SJSA1 (cell line): Measurements from ENCODE around the gene PITHD1. TPM values are rescaled to one million over a fixed set of nuclear protein-coding genes. Genes with fewer than 3 reads are reported as not detected.
"Not testable (repeated sequence)": the region's sequence is repeated elsewhere in the genome, so short reads cannot be mapped to it uniquely, and the experiment has no call there.

ENCODE experiments used
- DNase-seq, 2 experiments: peaks; one replicate each; pipeline ENCODE4 v3.0.0-alpha.2; 2015 to 2020; ENCODE audit warnings: low spot score in 2 of 2, low read depth in 1 of 2
- H3K27ac ChIP-seq: fragments of 250-450 bp; sonication (Bioruptor Pico); 2 replicates; pipeline ENCODE4 v1.5.1; 2020; ENCODE audit warnings: mild to moderate bottlenecking, moderate library complexity
- H3K27me3 ChIP-seq: fragments of 250-450 bp; sonication (Bioruptor Pico); replicated peaks from 2 replicates; pipeline ENCODE4 v1.5.1; 2020; ENCODE audit warnings: mild to moderate bottlenecking, moderate library complexity
- H3K36me3 ChIP-seq: fragments of 250-450 bp; sonication (Bioruptor Pico); 2 replicates; pipeline ENCODE4 v1.5.1; 2020; ENCODE audit warnings: mild to moderate bottlenecking
- H3K4me1 ChIP-seq: fragments of 250-450 bp; sonication (Bioruptor Pico); replicated peaks from 2 replicates; pipeline ENCODE4 v1.6.1; 2021; ENCODE audit warnings: mild to moderate bottlenecking
- H3K4me3 ChIP-seq: fragments of 250-450 bp; sonication (Bioruptor Pico); 2 replicates; pipeline ENCODE4 v1.5.1; 2020; ENCODE audit warnings: mild to moderate bottlenecking
- H3K9me3 ChIP-seq: fragments of 250-450 bp; sonication (Bioruptor Pico); replicated peaks from 2 replicates; pipeline ENCODE4 v1.5.1; 2020; ENCODE audit warnings: mild to moderate bottlenecking
- total RNA-seq: library from RNA; depleted of rRNA; stranded (reverse); fragments of >200 nt; shearing (Covaris generic); gene quantifications from 2 replicates; pipeline ENCODE4 v1.2.3, GENCODE V29; 2014

Gene PITHD1
- total RNA-seq, 1 experiment from 2014 or later, result 105 TPM

- peaks cover 95% of the 10 kb centered on the region for H3K36me3 ChIP-seq
- H3K9me3 ChIP-seq, result no peaks in the 10 kb centered on the region
- H3K27me3 ChIP-seq, result no peaks in the 10 kb centered on the region
- no peak overlapping the region for H3K27ac ChIP-seq
- H3K4me3 ChIP-seq, result no peak overlapping the region
- no peak for DNase-seq
- no peaks in the 10 kb centered on the region for H3K4me1 ChIP-seq
These were observed 25.3 kb upstream of the PITHD1 start for GRCh38 chr1:23752909-23753308.

GRCh38 chr1:23756676-23757075, 21.5 kb upstream of the PITHD1 start:
- Histone ChIP-seq H3K4me1 (no peaks in the 10 kb centered on the region), H3K36me3 (peaks cover 98% of the 10 kb centered on the region), H3K4me3 (no peak overlapping the region), H3K9me3 (no peaks in the 10 kb centered on the region; the same call in 1 of the 2 replicates), H3K27me3 (no peaks in the 10 kb centered on the region), H3K27ac (no peak overlapping the region)
- DNase-seq, result peak in 1 of 2 experiments; percentile 46

DNA sequence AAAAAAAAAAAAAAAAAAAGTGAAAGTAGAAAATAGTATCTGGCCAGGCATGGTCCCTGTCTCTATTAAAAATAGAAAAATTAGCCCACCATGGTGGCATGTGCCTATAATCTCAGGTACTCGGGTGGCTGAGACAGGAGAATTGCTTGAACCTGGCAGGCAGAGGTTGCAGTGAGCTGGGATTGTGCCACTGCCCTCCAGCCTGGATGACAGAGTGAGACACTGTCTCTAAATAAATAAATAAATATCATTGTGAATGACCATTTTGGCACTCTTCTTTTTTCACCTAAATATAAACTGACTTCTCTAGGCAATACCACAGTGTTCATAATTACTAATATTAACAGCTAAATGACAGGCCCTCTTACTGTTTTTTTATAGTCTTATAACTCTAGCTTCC, 20.4 kb upstream of the PITHD1 start:
- Histone ChIP-seq H3K4me3 (no peak overlapping the region), H3K27me3 (no peaks in the 10 kb centered on the region), H3K36me3 (peaks cover 97% of the 10 kb centered on the region), H3K4me1 (no peaks in the 10 kb centered on the region), H3K9me3 (no peaks in the 10 kb centered on the region; the same call in 1 of the 2 replicates), H3K27ac (no peak overlapping the region)
- no peak for DNase-seq

GRCh38 chr1:23759277-23759676, 18.9 kb upstream of the PITHD1 start:
- H3K4me3 ChIP-seq, result no peak overlapping the region
- H3K9me3 ChIP-seq, result no peaks in the 10 kb centered on the region; the same call in 1 of the 2 replicates
- H3K4me1 ChIP-seq, result no peaks in the 10 kb centered on the region
- peaks cover 95% of the 10 kb centered on the region for H3K36me3 ChIP-seq
- DNase-seq, result no peak
- H3K27ac ChIP-seq, result no peak overlapping the region
- H3K27me3 ChIP-seq, result no peaks in the 10 kb centered on the region

GRCh38 chr1:23763041-23763577, 15.1 kb upstream of the PITHD1 start:
- no peak overlapping the region for H3K4me3 ChIP-seq
- peaks cover 69% of the 10 kb centered on the region for H3K36me3 ChIP-seq
- H3K4me1 ChIP-seq, result no peaks in the 10 kb centered on the region
- no peak for DNase-seq
- H3K27ac ChIP-seq, result no peak overlapping the region
- no peaks in the 10 kb centered on the region; the same call in 1 of the 2 replicates for H3K9me3 ChIP-seq
- no peaks in the 10 kb centered on the region for H3K27me3 ChIP-seq

- Histone ChIP-seq H3K27me3 (no peaks in the 10 kb centered on the region), H3K36me3 (peaks cover 20% of the 10 kb centered on the region), H3K9me3 (no peaks in the 10 kb centered on the region), H3K4me1 (no peaks in the 10 kb centered on the region), H3K27ac (no peak overlapping the region), H3K4me3 (no peak overlapping the region)
- DNase-seq, result no peak
These were observed 9.5 kb upstream of the PITHD1 start for GRCh38 chr1:23768733-23769132.

GRCh38 chr1:23772049-23772853, 6.0 kb upstream of the PITHD1 start:
- peak; percentile 57 to 86 for DNase-seq

GRCh38 chr1:23772854-23773242, 5.4 kb upstream of the PITHD1 start:
- H3K4me3 ChIP-seq, result no peak overlapping the region
- no peak for DNase-seq
- no peaks in the 10 kb centered on the region for H3K27me3 ChIP-seq
- H3K36me3 ChIP-seq, result peaks cover 4% of the 10 kb centered on the region
- no peaks in the 10 kb centered on the region for H3K9me3 ChIP-seq
- H3K4me1 ChIP-seq, result peaks cover 6% of the 10 kb centered on the region
- no peak overlapping the region for H3K27ac ChIP-seq

More at GRCh38 chr1:23772049-23772853, 6.0 kb upstream of the PITHD1 start:
- peaks cover under 1% of the 10 kb centered on the region for H3K4me1 ChIP-seq
- H3K9me3 ChIP-seq, result no peaks in the 10 kb centered on the region
- no peaks in the 10 kb centered on the region for H3K27me3 ChIP-seq
- peaks cover 4% of the 10 kb centered on the region for H3K36me3 ChIP-seq
- H3K27ac ChIP-seq, result no peak overlapping the region
- H3K4me3 ChIP-seq, result no peak overlapping the region

- DNase-seq, result no peak
- peaks cover 7% of the 10 kb centered on the region for H3K36me3 ChIP-seq
- no peak overlapping the region for H3K27ac ChIP-seq
- H3K27me3 ChIP-seq, result no peaks in the 10 kb centered on the region
- peaks cover 11% of the 10 kb centered on the region for H3K4me1 ChIP-seq
- H3K9me3 ChIP-seq, result no peaks in the 10 kb centered on the region
- no peak overlapping the region for H3K4me3 ChIP-seq
These were observed 3.9 kb upstream of the PITHD1 start for GRCh38 chr1:23774174-23774880.

DNA sequence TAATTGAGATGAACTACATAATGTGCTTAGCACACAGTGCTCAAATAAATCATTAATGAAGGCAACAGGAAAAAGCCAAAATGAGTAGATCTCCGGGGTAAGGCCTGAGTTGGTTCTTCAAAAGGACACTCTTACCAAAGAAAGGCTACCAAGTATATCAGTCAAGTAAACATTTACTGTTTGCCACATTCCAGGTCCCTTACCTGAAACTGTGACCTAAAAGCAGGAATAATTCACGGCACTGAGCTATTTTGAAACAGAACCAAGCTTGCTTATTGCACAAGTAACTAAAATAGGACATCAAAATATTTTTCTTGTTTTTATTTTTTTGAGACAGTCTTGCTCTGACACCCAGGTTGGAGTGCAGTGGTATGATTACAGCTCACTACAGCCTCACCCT, 2.0 kb upstream of the PITHD1 start:
- Histone ChIP-seq H3K27me3 (no peaks in the 10 kb centered on the region), H3K4me1 (peaks cover 21% of the 10 kb centered on the region), H3K4me3 (no peak overlapping the region), H3K36me3 (peaks cover 23% of the 10 kb centered on the region), H3K27ac (no peak overlapping the region), H3K9me3 (no peaks in the 10 kb centered on the region)
- DNase-seq, result no peak

DNA sequence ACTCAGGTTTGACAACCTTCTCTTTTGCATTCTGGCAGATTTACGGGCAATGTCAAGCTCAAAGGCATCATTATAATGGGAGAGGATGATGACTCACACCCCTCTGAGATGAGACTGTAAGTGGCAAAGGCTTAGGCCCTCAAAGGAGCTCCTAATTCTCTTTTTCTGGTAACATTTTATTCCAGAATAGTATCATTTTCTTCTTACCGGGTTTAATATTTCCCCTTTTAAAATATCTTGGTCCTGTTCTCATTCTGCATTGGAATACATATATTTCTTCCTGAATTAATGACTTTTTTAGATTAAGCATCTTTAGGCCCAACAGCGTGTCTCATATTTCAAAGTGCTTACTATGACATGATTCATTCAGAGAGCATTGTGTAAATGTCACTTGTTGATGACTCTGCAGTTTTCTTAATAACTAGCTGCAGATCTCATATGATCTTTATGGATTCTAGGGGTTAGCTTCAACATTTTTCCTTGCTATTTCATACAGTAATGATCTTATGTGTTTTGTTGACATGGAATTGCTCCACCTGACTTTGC, 1.7 kb downstream of the PITHD1 start:
- Histone ChIP-seq H3K4me1 (peaks cover 21% of the 10 kb centered on the region), H3K4me3 (no peak overlapping the region), H3K27ac (no peak overlapping the region), H3K36me3 (peaks cover 40% of the 10 kb centered on the region), H3K9me3 (no peaks in the 10 kb centered on the region), H3K27me3 (no peaks in the 10 kb centered on the region)
- peak in 1 of 2 experiments; percentile 57 for DNase-seq

DNA sequence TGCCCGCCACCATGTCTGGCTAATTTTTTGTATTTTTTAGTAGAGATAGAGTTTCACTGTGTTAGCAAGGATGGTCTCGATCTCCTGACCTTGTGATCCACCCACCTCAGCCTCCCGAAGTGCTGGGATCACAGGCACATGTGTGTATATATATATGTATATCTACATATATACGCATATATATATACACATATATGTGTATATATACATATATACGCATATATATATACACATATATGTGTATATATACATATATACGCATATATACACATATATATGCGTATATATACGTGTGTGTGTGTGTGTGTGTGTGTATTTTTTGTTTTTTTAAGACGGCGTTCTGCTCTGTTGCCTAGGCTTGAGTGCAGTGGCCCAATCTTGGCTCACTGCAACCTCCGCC, 4.9 kb downstream of the PITHD1 start:
- H3K27ac ChIP-seq, H3K27me3 ChIP-seq, H3K9me3 ChIP-seq, H3K4me3 ChIP-seq, DNase-seq: not testable (repeated sequence)
- Histone ChIP-seq H3K4me1 (peaks cover 15% of the 10 kb centered on the region), H3K36me3 (peaks cover 68% of the 10 kb centered on the region)

DNA sequence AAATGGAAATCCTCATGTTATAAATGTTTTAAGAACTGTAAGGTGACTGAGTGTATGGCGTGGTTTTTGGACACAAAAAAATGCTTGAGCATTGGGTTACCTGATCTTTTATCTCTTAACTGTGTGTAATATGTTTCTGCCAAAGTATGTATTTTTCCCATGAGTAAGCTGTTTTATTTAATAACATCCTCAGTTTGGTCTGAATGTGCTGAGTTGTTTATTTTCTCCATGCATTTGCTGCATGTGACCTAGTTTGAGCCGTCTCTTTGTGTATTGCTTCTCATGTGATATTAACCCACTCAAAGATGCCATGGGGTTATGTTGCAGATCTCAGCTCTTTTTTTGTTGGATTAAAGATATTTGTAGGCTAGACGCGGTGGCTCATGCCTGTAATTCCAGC, 6.6 kb downstream of the PITHD1 start:
- H3K27ac ChIP-seq, result no peak overlapping the region
- DNase-seq, result no peak
- no peaks in the 10 kb centered on the region for H3K9me3 ChIP-seq
- no peak overlapping the region for H3K4me3 ChIP-seq
- H3K36me3 ChIP-seq, result peaks cover 70% of the 10 kb centered on the region
- no peaks in the 10 kb centered on the region for H3K27me3 ChIP-seq
- peaks cover 12% of the 10 kb centered on the region for H3K4me1 ChIP-seq

- Histone ChIP-seq H3K27me3 (no peaks in the 10 kb centered on the region), H3K27ac (no peak overlapping the region), H3K4me1 (peaks cover 27% of the 10 kb centered on the region), H3K9me3 (0 out of 2 replicates have a peak, but pooled peaks cover 2% of the 10 kb centered on the region), H3K36me3 (peaks cover 59% of the 10 kb centered on the region), H3K4me3 (no peak overlapping the region)
- DNase-seq, result no peak
These were observed 9.5 kb downstream of the PITHD1 start for GRCh38 chr1:23787701-23788100.
